GM19035 (cell line): ENCODE results near the gene ADARB1.

Source experiments
- ATAC-seq: cut with Tn5 transposase; IDR thresholded peaks from one replicate; pipeline ENCODE4 v1.9.1; 2021; ENCODE audit not compliant: unreplicated experiment

The ADARB1 gene

GRCh38 chr21:45112371-45112770 lies 38.0 kb downstream of the ADARB1 start:
- ATAC-seq, result no peak

GRCh38 chr21:45113543-45113942 lies 39.2 kb downstream of the ADARB1 start:
- ATAC-seq, result no peak

- ATAC-seq, result no peak
Measured at GRCh38 chr21:45114072-45114471, 39.7 kb downstream of the ADARB1 start.

- ATAC-seq, result no peak
Measured at GRCh38 chr21:45114475-45114874, 40.1 kb downstream of the ADARB1 start.

GRCh38 chr21:45115141-45115540 lies 40.8 kb downstream of the ADARB1 start:
- no peak for ATAC-seq

- no peak for ATAC-seq
Measured at GRCh38 chr21:45116066-45116465, 41.7 kb downstream of the ADARB1 start.

GRCh38 chr21:45117314-45117713 lies 42.9 kb downstream of the ADARB1 start:
- no peak for ATAC-seq

- no peak for ATAC-seq
Measured at GRCh38 chr21:45118099-45118498, 43.7 kb downstream of the ADARB1 start.

- ATAC-seq, result no peak
Measured at GRCh38 chr21:45119812-45120211, 45.4 kb downstream of the ADARB1 start.

- no peak for ATAC-seq
Measured at GRCh38 chr21:45120975-45121374, 46.6 kb downstream of the ADARB1 start.

GRCh38 chr21:45122030-45122429 lies 47.6 kb downstream of the ADARB1 start:
- no peak for ATAC-seq

GRCh38 chr21:45122432-45123132 lies 48.2 kb downstream of the ADARB1 start:
- no peak for ATAC-seq

- no peak for ATAC-seq
Measured at GRCh38 chr21:45123440-45123839, 49.1 kb downstream of the ADARB1 start.

- ATAC-seq, result no peak
Measured at GRCh38 chr21:45124596-45124995, 50.2 kb downstream of the ADARB1 start.

GRCh38 chr21:45125357-45125756 lies 51.0 kb downstream of the ADARB1 start:
- ATAC-seq, result no peak

GRCh38 chr21:45126204-45126626 lies 51.8 kb downstream of the ADARB1 start:
- ATAC-seq, result no peak

GRCh38 chr21:45126983-45127382 lies 52.6 kb downstream of the ADARB1 start:
- no peak for ATAC-seq

GRCh38 chr21:45127937-45128336 lies 53.6 kb downstream of the ADARB1 start:
- ATAC-seq, result no peak

- peak; percentile 53 for ATAC-seq
Measured at GRCh38 chr21:45128613-45129188, 54.3 kb downstream of the ADARB1 start.

- ATAC-seq, result no peak
Measured at GRCh38 chr21:45129189-45129923, 55.0 kb downstream of the ADARB1 start.

GRCh38 chr21:45130324-45130774 lies 56.0 kb downstream of the ADARB1 start:
- no peak for ATAC-seq

- no peak for ATAC-seq
Measured at GRCh38 chr21:45131537-45131999, 57.2 kb downstream of the ADARB1 start.
